Measurements from ENCODE around the gene CSGALNACT2.

GRCh38 chr10:43216931-43217562 is 78.8 kb downstream of the CSGALNACT2 start:
- TF ChIP-seq, protein P1, sequence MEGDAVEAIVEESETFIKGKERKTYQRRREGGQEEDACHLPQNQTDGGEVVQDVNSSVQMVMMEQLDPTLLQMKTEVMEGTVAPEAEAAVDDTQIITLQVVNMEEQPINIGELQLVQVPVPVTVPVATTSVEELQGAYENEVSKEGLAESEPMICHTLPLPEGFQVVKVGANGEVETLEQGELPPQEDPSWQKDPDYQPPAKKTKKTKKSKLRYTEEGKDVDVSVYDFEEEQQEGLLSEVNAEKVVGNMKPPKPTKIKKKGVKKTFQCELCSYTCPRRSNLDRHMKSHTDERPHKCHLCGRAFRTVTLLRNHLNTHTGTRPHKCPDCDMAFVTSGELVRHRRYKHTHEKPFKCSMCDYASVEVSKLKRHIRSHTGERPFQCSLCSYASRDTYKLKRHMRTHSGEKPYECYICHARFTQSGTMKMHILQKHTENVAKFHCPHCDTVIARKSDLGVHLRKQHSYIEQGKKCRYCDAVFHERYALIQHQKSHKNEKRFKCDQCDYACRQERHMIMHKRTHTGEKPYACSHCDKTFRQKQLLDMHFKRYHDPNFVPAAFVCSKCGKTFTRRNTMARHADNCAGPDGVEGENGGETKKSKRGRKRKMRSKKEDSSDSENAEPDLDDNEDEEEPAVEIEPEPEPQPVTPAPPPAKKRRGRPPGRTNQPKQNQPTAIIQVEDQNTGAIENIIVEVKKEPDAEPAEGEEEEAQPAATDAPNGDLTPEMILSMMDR (IDR thresholded peaks at IDR 0.05) = no peak
- TF ChIP-seq SIN3A (IDR thresholded peaks at IDR 0.05; ENCODE audit: borderline replicate concordance, low read depth, low read length) = no peak
- TF ChIP-seq POLR2AphosphoS5 (IDR thresholded peaks at IDR 0.05; ENCODE audit: low read depth, low read length) = no peak
- TF ChIP-seq EP300 (IDR thresholded peaks at IDR 0.05; ENCODE audit: borderline replicate concordance in 1 of 2, low read depth in 1 of 2, low read length in 1 of 2) = no peak

Data from SK-N-SH (cell line).